Hindlimb muscle (tissue), 1 donor: ENCODE data around the gene ZBP1. TPM values are rescaled to one million over a fixed set of nuclear protein-coding genes. Genes with fewer than 3 reads are reported as not detected.

Source experiments
- DNase-seq: peaks from one replicate; pipeline ENCODE4 v3.0.0-alpha.2; 2013
- polyA plus RNA-seq: library from polyadenylated mRNA; unstranded; fragments of 120-200 nt; gene quantifications from one replicate; pipeline ENCODE4 v1.2.1, GENCODE V29; 2013; ENCODE audit not compliant: insufficient read length

ZBP1 gene
- polyA plus RNA-seq, 1 donor: not detected

DNA sequence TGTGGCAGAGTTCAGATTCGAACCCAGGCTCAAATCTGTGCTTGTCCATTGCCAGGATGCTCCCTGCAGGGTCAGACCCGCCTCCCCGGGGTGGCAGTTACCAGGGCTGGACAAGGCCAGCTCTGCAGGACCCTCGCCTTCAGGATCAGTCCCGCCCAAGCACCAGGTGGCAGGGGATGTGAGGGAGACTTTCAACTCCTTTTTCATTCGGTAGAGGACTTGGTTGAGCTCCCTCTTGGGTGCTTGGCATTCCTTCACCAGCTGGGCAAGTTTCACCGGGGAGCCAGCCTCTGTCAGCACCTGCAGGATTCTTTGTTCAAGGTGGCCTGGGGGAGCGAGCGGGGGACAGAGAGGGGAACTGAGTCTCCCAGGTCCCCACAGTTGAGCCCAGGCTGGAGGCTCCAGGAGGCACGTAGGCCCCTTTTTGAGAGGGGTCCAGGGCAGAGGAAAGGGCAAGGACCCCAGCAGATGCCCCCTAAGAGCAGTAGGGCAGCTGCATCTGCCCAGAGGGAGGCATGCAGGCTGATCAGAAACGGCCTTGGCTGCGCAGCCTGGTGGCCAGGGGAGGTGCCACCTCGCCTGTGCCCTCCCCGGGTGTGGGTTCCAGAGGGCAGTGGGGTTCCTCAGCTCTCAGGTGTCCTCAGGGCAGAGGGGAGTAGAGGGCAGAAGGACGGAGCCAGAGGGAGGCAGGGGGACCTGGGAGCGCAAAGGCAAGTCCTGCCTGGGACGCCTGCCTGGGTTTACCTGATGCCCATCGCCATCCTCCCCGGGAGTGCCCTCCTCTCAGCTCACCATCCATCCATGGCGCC is 3.9 kb downstream of the ZBP1 start:
- no peak for DNase-seq

- DNase-seq: no peak
Measured at GRCh38 chr20:57615445-57615811, 4.8 kb downstream of the ZBP1 start.

DNA sequence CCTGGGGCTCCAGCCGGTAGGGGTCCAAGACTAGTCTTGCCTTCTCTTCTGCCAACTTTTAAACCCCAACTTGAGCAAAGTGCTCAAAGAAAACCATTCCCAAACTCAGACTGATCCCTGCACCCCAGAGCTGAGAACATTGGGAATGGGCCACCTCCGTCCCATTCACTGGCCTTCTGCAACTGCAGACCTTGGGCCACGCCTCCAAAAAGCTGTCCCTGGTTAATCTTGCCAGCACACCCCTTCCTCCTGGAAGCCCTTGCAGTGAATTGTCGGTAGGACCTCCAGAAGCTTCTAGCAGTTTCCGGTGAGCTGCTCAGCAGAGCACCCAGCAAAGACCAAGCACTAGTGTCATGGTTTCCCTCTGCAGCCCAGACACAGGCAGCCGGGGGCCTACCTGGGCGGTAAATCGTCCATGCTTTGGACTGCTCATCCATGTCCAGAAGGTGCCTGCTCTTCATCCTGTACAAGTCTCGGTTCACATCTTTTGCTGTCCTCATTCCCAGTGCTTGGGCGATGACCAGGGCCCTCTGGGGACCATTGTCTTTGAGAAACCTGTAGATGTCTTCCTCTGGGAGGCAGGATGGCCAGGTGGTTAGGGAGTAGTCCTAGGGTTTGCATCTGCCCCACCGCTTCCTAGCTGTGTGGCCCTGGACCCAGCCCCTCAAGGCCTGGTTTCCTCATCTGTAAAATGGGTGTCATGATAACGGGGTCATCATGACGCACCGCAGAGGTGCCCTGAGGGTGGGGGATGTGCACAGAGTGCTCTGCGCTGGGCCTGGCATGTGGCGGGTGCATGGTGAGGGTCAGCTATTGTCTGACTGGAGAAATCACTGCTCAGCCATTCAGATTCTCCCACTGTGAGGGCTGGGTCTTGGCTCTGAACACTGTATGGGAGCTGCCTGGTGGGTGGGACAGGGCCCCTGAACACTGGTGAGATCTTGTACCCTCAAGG is 5.5 kb downstream of the ZBP1 start:
- no peak for DNase-seq

- DNase-seq: no peak
Measured at GRCh38 chr20:57613481-57613921, 6.7 kb downstream of the ZBP1 start.

GRCh38 chr20:57612916-57613315 is 7.3 kb downstream of the ZBP1 start:
- DNase-seq: no peak

DNA sequence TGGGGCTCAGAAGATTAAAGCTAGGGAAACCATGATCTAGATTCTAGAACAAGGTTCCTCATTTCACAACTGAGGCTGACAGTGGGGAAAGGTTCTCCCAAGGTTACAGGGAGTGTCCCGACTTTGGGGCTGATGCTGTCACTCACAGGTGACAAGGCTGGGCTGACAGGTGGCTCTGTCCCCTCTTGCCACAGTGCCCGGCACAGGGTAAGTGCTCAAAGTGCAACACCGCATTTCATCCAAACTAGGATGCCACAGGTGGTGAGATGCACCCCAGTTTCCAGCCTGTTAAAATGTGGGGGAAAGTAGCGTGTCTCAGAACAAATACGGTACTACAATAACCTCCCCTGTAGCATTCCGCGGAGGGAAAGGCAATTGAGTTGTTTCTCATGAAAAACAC is 7.8 kb downstream of the ZBP1 start:
- DNase-seq: no peak

DNA sequence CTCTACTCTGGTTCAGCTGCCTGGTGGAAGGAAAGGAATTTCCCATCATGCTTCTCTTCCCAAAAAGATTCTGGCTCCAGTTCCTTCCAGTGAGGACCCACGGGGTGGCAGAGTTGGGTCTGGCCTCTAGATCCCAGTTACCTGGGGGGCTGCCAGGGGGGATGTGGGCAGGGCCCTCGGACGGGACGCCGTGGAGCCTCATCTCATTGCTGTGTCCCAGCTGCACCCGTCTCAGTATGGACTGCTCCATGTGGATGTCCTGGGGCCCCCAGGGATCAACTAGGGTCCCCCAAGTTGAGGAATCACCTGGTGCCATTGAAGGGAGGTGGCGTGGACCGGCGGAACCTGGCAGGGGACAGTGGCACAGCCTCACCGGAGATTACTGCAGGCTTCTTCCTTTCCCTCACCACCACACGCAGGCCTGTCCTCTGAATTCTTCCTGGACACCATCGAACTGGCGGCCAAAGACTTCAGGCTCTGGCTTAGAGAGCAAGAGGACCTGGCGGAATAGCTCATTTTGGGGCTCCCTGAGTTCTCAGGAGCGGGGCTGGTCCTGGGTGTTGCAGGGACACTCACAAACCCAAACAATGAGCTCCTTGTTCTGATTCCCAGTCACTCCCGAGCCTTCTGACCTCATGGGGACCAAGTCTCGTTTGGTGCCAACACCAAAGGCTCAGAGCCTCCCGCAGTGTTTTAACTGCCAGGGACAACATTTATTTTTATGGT is 8.5 kb downstream of the ZBP1 start:
- no peak for DNase-seq

GRCh38 chr20:57610261-57610952 is 9.8 kb downstream of the ZBP1 start:
- DNase-seq: no peak

GRCh38 chr20:57609842-57610167 is 10.4 kb downstream of the ZBP1 start:
- DNase-seq: no peak

- no peak for DNase-seq
Measured at GRCh38 chr20:57609086-57609841, 11.0 kb downstream of the ZBP1 start.

DNA sequence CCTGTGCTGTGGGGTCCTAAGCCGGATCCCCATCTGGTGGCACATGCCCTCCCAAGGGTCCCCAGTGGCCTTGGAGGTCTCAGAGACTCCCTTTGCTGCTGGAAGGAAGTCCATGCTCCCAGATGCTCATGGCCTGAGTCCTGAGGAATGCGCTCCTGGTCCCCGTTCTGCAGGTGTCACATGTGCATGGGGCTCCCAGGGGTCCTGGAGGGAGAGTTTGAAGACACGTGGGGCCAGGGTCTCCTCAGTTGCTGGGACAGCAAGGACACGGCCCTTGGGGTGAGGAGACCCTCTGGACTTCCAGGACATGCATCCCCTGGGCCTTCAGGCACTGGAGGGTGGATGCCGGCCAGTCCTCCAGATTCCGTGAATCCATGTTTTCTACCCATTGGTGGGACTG is 11.7 kb downstream of the ZBP1 start:
- no peak for DNase-seq

GRCh38 chr20:57605878-57606277 is 14.3 kb downstream of the ZBP1 start:
- DNase-seq: no peak

GRCh38 chr20:57605045-57605444 is 15.2 kb downstream of the ZBP1 start:
- no peak for DNase-seq

DNA sequence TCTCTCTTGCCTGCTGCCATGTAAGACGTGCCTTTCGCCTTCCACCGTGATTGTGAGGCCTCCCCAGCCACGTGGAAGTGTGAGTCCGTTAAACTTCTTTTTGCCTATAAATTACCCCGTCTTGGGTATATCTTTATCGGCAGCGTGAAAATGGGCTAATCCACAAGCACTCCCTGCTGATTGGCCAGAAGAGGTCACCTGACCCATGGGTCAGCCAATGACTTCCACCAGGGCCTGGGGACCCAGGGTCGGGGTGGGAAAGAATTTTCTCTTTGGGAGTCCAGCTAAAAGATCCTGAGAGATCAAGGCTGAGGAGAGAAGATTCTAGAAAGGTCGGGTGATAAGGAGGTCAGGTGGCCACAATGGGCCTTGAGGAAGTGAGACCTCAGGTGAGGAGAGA is 17.1 kb downstream of the ZBP1 start:
- DNase-seq: no peak

- DNase-seq: no peak
Measured at GRCh38 chr20:57601737-57602136, 18.5 kb downstream of the ZBP1 start.

DNA sequence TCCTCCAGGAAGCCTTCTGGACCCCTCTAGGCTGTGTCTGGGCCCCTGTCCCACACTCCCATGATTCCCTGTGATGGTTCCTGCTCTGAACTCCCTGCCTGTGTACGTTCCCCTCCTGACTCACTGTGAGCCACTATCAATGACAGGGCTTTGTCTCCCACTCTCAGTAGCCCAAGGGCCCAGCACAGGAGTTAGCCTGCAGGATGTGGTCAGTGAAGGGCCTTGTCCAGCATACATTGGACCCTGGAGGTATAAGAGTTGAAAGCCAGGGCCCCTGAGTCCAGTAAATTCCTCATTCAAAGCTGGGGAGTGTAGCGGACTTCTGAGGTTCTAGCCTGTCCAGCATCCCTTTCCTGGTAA is 19.0 kb downstream of the ZBP1 start:
- DNase-seq: no peak

- DNase-seq: no peak
Measured at GRCh38 chr20:57600320-57601210, 19.7 kb downstream of the ZBP1 start.

- DNase-seq: no peak
Measured at GRCh38 chr20:57598491-57598890, 21.7 kb downstream of the ZBP1 start.

- DNase-seq: no peak
Measured at GRCh38 chr20:57598060-57598459, 22.2 kb downstream of the ZBP1 start.
